Fibroblast of the aortic adventitia (primary cell): Measurements from ENCODE around the gene GPR108. TPM values are rescaled to one million over a fixed set of nuclear protein-coding genes. Genes with fewer than 3 reads are reported as not detected.
"Not testable (repeated sequence)": the region's sequence is repeated elsewhere in the genome, so short reads cannot be mapped to it uniquely, and the experiment has no call there.

Experiments
- DNase-seq: peaks from one replicate; pipeline ENCODE4 v3.0.0-alpha.2; 2010; ENCODE audit warnings: low read depth
- H3K4me3 ChIP-seq: 2 replicates; pipeline ENCODE4 v1.5.1; 2011; ENCODE audit warnings: low read depth, mild to moderate bottlenecking, control low read depth, low read length, moderate library complexity
- total RNA-seq: library from RNA; depleted of rRNA; stranded (reverse); fragments of >200 nt; gene quantifications from 2 replicates; pipeline ENCODE4 v1.2.3, GENCODE V29; 2012; ENCODE audit warnings: low replicate concordance
- TF ChIP-seq, protein P1 (sequence below): IDR thresholded peaks from 2 replicates; pipeline ENCODE4 v1.5.1; 2011; ENCODE audit warnings: mild to moderate bottlenecking, low read length, control low read depth, inconsistent platforms; ENCODE audit not compliant: insufficient read depth

The GPR108 gene
- total RNA-seq: 32.5 and 33.4 TPM in 2 replicates

DNA sequence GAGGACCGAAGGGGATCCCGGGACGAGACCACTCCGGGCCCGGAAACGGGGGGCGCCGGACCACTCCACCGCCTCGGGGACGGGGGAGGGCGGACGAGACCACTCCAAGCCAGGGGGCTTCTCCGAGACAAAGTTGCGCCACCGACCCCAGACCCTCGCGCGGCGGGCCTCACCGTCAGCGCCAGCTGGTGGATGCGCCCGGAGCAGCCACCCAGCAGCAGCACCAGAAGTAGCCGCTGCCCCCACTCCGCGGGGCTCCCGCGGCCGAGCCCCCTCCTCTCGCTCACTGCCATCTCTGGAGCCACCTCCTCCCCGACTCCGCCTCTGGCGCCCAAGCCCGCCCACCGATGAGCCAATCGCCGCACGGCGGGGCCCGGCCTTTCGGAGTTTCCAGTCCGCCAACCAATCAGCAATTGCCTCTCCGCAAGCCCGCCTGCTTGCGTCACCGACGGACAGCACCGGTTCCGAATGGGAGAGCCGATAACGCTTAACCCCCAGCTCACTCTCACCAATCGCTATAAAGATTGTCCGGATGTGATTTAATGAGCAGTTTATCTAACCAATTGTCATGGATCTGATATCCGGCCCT lies at the start of gene GPR108:
TSS of gene GPR108 (minus strand) at position 297 of the 589 bp plus-strand sequence. CDS start at position 293, 4 bp downstream.
- peak; percentile 100 for DNase-seq
- peak within 1 kb of the TSS; percentile 89 for H3K4me3 ChIP-seq
- TF ChIP-seq, protein P1, sequence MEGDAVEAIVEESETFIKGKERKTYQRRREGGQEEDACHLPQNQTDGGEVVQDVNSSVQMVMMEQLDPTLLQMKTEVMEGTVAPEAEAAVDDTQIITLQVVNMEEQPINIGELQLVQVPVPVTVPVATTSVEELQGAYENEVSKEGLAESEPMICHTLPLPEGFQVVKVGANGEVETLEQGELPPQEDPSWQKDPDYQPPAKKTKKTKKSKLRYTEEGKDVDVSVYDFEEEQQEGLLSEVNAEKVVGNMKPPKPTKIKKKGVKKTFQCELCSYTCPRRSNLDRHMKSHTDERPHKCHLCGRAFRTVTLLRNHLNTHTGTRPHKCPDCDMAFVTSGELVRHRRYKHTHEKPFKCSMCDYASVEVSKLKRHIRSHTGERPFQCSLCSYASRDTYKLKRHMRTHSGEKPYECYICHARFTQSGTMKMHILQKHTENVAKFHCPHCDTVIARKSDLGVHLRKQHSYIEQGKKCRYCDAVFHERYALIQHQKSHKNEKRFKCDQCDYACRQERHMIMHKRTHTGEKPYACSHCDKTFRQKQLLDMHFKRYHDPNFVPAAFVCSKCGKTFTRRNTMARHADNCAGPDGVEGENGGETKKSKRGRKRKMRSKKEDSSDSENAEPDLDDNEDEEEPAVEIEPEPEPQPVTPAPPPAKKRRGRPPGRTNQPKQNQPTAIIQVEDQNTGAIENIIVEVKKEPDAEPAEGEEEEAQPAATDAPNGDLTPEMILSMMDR: no peak

DNA sequence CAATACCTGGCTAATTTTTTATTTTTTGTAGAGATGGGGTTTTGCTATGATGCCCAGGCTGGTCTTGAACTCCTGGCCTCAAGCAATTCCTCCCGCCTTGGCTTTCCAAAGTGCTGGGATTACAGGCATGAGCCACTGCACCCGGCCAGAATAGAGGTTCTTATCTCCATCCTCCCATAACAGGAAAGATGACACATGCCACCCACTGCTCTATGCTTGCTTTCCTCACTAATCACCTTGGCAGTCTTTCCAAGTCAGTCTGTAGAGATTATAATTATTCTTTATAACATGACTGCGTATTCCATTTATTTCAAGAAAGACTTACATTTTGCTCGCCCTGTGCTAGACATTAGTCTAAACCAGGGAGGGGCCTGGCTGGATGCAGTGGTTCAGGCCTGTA lies 41.8 kb upstream of the GPR108 start:
- TF ChIP-seq, protein P1: no peak
- DNase-seq: no peak
- no peak overlapping the region for H3K4me3 ChIP-seq

DNA sequence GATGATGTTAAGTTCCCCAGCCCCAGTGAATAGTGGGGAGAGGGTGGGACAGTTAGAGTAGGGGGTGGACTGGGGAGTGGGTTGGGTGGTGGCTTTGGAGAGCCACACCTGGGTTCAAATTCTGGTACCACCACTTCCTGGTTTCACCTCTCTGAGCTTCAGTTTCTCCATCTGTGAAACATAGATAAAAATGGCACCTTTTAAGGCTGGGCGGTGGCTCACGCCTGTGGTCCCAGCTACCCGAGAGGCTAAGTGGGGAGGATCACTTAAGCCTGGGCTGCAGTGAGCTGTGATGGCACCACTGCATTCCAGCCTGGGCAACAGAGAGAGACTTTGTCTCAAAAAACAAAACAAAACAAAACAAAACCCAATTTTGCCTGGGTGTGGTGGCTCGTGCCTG lies 41.0 kb upstream of the GPR108 start:
- TF ChIP-seq, protein P1: no peak
- no peak overlapping the region for H3K4me3 ChIP-seq
- DNase-seq: no peak

DNA sequence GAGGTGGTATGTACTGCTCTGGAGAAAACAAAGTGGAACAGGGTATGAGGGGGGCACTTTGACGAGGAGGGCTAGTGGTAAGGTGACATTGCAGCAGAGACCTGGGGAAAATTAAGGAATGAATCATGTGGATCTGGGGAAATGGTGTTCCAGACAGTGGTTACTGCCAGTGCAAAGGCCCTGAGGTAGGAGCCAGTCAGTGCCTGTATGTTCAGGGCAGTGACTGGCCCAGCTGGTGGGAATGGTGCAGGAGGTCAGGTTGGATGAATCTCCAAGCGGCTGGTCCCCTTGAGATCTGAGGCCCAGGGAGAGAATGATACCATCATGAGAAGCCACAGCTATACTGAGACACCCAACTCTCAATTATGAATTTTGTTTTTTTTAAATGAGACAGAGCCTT lies 40.1 kb upstream of the GPR108 start:
- DNase-seq: no peak
- TF ChIP-seq, protein P1: no peak
- no peak overlapping the region for H3K4me3 ChIP-seq

DNA sequence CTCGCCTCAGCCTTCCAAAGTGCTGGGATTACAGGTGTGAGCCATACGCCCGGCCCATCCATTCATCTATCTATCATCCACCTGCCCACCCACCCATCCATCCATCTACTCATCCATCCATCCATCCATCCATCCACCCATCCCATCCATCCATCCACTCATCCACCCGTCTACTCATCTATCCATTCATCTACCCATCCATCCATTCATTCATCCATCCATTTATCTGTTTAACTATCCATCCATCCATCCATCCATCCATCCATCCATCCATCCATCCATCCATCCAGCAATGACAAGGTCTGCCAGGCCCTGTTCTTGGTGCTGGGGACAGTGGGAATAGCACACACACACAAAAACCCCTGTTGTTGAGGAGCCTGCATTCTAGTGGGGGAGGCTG lies 39.6 kb upstream of the GPR108 start:
- TF ChIP-seq, protein P1: no peak
- DNase-seq: no peak
- H3K4me3 ChIP-seq: no peak overlapping the region

DNA sequence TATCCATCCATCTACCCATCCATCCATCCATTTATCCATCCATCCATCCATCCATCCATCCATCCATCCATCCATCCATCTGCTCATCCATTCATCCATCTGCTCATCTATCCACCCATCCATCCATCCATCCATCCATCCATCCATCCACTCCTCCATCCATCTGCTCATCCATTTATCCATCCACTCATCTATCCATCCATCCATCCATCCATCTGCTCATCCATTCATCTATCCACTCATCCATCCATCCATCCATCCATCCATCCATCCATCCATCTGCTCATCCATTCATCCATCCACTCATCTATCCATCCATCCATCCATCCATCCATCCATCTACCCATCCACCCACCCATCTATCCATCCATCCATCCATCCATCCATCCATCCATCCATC lies 38.7 kb upstream of the GPR108 start:
- not testable (repeated sequence) for H3K4me3 ChIP-seq, DNase-seq

DNA sequence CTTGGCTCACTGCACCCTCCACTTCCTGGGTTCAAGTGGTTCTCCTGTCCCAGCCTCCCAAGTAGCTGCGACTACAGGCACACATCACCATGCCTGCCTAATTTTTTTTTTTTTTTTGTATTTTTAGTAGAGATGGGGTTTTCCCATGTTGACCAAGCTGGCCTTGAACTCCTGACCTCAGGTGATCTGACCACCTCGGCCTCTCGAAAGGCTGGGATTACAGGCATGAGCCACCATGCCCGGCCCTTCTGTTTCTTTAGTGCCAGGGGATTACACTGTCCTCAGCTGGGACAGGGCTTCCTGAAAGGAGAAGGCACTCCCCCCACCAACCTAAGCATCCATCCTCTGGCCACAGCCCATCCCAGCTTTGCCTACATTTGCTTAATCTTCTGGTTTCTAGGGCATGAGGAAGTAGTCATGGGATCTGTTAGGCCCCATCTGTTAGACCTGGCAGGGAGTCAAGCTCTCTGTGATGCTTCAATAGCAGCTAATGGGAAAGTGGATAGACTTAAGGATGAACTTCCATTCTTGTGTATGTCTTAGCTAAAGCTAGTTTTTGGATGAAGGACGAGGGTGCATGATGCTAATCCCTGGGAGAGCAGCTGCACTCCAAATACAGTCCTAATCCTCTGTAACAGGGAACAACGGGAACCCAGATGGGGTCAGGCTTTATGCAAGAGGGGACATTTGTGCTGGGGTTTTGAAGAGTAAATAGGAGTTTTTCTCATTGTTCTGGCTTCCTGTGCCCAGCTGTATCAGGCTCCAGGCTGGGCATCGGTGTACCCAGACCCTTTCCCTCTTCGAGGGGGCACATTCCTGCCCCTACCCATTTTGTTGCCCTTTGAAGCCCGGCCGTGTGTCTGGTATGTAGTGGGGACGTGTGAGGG lies 37.7 kb upstream of the GPR108 start:
- TF ChIP-seq, protein P1: no peak
- DNase-seq: peak; percentile 10
- no peak overlapping the region for H3K4me3 ChIP-seq
